GM23248 (cell line): ENCODE measurements around the gene RAE1.

ENCODE experiments used
- EZH2 ChIP-seq: fragments of 200-600 bp; sonication (generic); IDR thresholded peaks from 2 replicates; pipeline ENCODE4 v1.6.1; 2018; ENCODE audit warnings: antibody characterized with exemption, mild to moderate bottlenecking; ENCODE audit not compliant: insufficient read depth, poor library complexity, severe bottlenecking
- EZH2phosphoT487 ChIP-seq: fragments of 200-600 bp; sonication (generic); IDR thresholded peaks from 2 replicates; pipeline ENCODE4 v1.6.1; 2018; ENCODE audit warnings: antibody characterized with exemption, moderate library complexity, mild to moderate bottlenecking, low read depth; ENCODE audit not compliant: insufficient read depth

DNA sequence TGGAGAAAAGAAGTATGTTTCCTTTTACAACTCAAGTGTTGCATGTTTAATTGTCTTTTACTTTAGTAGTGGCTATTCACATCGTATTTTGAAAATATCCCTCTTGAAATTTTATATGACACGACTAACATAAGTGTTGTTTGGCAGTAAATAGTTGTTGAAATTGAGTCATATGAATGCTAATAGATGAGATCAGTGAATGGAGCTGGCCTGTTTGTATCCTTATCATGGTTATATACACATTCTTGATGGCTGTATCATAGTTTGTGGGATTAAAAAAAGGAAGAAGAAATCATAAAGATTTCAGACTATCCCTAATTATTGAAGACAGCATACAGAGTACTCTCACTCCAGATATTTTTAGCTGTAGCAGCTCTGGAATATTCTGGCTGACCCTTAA is 8.2 kb upstream of the RAE1 start:
- TF ChIP-seq EZH2 (no peak), EZH2phosphoT487 (0 out of 2 replicates have a peak, but pooled peaks have one; percentile 53)
